OCI-LY7 (cell line): ENCODE measurements around the gene PFN1.

Experiments
- CTCF ChIP-seq: fragments of 200-600 bp; sonication (generic); conservative IDR thresholded peaks from 2 replicates; pipeline ENCODE4 v1.5.1; 2014; ENCODE audit warnings: mild to moderate bottlenecking, antibody characterized with exemption, low read length, moderate library complexity, mixed read lengths
- EZH2phosphoT487 ChIP-seq: fragments of 200-600 bp; sonication (generic); IDR thresholded peaks from 2 replicates; pipeline ENCODE4 v1.6.1; 2018; ENCODE audit warnings: low read depth, borderline replicate concordance, mild to moderate bottlenecking, mixed run types, antibody characterized with exemption, low read length, moderate library complexity, mixed read lengths

DNA sequence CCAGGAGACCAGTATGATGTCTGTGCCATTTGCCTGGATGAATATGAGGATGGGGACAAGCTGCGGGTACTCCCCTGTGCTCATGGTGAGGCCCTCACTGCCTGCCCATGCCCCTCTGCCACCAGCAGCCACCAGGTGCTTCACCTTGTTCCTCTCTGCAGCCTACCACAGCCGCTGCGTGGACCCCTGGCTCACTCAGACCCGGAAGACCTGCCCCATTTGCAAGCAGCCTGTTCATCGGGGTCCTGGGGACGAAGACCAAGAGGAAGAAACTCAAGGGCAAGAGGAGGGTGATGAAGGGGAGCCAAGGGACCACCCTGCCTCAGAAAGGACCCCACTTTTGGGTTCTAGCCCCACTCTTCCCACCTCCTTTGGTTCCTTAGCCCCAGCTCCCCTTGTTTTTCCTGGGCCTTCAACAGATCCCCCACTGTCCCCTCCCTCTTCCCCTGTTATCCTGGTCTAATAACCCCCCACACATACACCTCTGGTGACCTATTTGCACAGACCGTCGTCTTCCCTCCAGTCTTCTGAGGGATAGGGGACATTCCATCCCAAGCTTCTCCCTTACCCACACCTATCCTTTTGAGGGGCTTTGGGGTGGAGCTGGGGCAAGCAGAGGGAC, 3.7 kb downstream of the PFN1 start:
- no peak for TF ChIP-seq CTCF
- no peak for TF ChIP-seq EZH2phosphoT487
